NCI-H128 (cell line): ENCODE results near the gene STK32A.

ENCODE experiments used
- DNase-seq: peaks from one replicate; lab custom pipeline; 2025; ENCODE audit not compliant: unreplicated experiment; lab: John Stamatoyannopoulos, UW

Gene STK32A

DNA sequence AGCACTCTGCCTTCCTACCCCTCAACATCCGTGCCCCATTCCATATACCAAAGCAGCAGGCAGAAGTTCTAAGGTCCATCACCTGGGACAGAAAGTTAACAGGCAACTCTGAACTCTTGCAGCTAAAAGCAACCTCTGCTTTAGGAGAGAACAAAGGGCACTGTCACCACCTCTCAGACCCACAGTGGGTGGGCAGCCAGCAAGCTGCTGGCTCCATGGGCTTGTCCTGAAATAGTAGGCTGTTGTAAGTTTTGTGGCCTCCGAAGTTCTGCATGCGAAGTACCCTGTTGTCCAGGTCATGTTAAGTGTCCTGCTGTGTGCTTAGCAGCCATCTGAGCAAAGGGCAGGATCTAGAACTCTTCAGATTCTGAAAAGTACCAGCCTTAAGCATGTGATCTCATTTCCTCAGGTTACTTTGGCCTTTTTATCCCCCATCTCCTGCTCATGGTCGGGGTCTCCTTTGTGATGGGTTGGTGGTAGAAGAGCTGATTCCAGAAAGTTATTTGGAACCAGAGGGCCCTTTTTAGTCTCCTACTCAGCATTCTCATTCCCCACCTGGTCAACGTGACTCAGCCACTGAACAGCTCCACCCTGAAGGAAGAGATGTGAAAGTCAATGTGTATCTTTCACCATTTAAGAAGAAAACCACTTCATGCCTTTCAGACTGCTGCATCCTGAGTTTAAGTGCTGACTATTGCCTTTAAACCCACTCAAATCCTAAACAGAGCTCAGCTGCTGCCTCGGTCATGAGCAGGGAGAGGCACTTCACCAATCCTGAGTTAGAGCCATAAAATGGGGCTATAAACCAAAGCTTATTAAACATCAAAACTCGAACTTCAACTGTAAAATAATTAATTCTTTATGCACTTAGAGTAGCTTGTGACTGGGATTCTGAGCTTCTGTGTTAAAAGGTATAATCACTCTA is 153.6 kb downstream of the STK32A start:
- no peak for DNase-seq

GRCh38 chr5:147390654-147391225 is 155.9 kb downstream of the STK32A start:
- no peak for DNase-seq

GRCh38 chr5:147391781-147392180 is 157.0 kb downstream of the STK32A start:
- DNase-seq: no peak

GRCh38 chr5:147393874-147394672 is 159.2 kb downstream of the STK32A start:
- DNase-seq: no peak

GRCh38 chr5:147396070-147396823 is 161.4 kb downstream of the STK32A start:
- no peak for DNase-seq

DNA sequence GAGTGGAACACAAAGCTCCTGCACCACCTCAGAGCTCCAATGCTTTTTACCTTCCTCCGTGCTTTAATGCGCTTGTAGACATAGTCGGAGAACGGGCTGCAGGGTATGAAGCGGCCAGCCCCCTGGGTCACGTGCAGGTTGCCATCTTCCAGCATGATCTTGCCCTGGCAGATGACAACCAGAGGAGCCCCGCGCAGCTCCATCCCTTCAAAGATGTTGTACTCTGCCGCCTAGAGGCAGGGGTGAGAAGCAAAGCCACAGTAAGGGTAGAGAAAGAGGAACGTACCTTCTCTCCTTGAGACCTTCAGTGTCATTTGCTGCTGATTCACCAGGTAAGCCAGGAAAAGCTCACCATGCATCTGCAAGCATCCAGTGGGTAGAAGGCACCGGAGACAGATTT is 162.8 kb downstream of the STK32A start:
- no peak for DNase-seq

- DNase-seq: no peak
These were observed 164.0 kb downstream of the STK32A start for GRCh38 chr5:147398860-147399259.

- DNase-seq: no peak
These were observed 165.4 kb downstream of the STK32A start for GRCh38 chr5:147400126-147400809.

DNA sequence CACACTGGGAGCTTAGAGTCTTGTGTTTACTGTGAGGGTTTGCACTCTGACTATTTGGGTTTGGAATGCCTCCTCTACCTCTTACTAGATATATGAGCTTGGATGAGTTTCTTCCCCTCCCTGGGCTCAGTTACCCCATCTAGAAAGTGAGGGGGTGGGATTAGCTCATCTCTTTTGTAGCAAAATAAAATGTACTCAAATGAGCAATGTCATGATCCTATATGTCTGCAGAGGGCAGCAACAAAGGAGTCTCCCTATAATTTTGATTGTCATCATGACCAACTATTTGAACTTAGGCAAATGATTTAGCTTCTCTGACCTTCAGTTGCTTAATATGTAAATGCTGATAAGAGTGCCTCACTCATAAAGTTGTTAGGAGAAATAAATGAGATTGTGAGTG is 166.1 kb downstream of the STK32A start:
- DNase-seq: no peak

- no peak for DNase-seq
These were observed 169.1 kb downstream of the STK32A start for GRCh38 chr5:147403651-147404640.

- no peak for DNase-seq
These were observed 169.9 kb downstream of the STK32A start for GRCh38 chr5:147404706-147405105.

GRCh38 chr5:147406636-147407035 is 171.8 kb downstream of the STK32A start:
- DNase-seq: no peak

- DNase-seq: no peak
These were observed 172.4 kb downstream of the STK32A start for GRCh38 chr5:147407094-147407681.

- DNase-seq: no peak
These were observed 174.2 kb downstream of the STK32A start for GRCh38 chr5:147408980-147409379.

DNA sequence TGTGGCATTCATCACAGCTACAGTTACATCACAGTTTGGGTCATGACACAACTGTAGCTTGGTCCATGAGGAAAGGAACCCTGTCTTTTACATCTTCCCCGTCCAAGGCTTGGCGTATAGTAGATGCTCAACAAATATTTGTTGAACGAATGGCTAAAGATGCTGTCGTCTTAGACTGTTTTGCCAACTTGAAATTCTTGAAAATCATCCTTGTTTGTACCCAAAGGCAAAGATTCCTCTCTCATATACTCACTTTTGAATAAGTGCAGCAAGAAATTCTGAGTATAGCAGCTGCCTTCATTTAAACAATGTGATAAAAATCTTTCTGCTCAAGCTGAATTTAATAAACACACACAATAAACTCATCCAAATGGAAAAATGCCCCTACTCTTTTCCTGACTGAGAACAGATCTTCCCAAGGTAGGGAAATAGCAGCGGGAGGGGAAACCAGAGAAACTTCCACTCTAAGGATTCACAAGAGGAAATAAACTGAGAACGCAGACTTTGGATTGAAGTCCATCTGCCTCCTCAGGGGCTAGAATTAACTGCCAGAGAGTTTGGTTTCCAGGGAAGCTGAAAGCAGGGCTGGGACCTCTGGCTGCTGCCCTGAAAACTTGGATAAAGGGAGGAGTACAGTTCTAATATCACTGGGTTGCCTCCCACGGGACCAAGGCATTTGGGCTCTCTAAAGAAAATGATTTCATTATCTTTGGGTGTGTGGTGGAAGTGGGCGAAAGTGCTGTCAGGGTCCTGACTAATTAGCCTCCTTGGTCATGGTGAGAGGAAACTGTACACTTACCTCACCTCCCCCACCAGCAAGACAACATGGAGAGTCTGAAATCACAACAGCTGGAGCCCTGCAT is 175.9 kb downstream of the STK32A start:
- no peak for DNase-seq

- DNase-seq: no peak
These were observed 176.8 kb downstream of the STK32A start for GRCh38 chr5:147411359-147412319.

DNA sequence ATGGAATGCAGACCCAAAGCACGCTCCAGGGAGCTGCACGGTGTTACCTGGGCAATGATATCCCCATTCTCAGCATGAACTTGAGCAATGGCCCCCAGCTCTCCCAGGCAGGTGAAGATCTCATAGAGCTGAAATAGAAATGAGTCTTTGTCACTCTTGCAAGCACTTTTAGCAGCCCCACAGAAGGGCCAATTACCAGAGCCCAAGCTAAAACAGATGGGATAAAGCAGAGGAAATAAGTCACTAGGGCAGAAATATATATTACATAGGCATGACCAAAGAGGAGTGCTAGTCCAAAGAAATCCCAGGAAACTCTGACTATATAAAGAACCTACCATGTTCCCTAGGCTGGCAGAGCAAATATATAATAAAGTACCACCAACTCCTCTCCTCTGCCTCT is 177.7 kb downstream of the STK32A start:
- DNase-seq: no peak
